NCI-H2196 treated with DMSO at 0.1 percent for 48 hours (cell line): ENCODE results near the gene RAI1.

Source experiments
- DNase-seq: peaks from one replicate; lab custom pipeline; 2025; ENCODE audit not compliant: unreplicated experiment; lab: John Stamatoyannopoulos, UW

Gene RAI1

GRCh38 chr17:17714261-17714866 is 33.1 kb downstream of the RAI1 start:
- no peak for DNase-seq

GRCh38 chr17:17714879-17715278 is 33.6 kb downstream of the RAI1 start:
- no peak for DNase-seq

GRCh38 chr17:17716837-17717523 is 35.7 kb downstream of the RAI1 start:
- DNase-seq = no peak

GRCh38 chr17:17718251-17718650 is 37.0 kb downstream of the RAI1 start:
- DNase-seq = no peak

GRCh38 chr17:17719199-17719940 is 38.1 kb downstream of the RAI1 start:
- DNase-seq = no peak

GRCh38 chr17:17719966-17720543 is 38.8 kb downstream of the RAI1 start:
- DNase-seq = no peak

GRCh38 chr17:17721140-17721668 is 39.9 kb downstream of the RAI1 start:
- DNase-seq = no peak

- DNase-seq = no peak
Measured at GRCh38 chr17:17722081-17722905, 41.0 kb downstream of the RAI1 start.

- DNase-seq = no peak
Measured at GRCh38 chr17:17722906-17723353, 41.7 kb downstream of the RAI1 start.

- DNase-seq = no peak
Measured at GRCh38 chr17:17723354-17724261, 42.4 kb downstream of the RAI1 start.

- DNase-seq = no peak
Measured at GRCh38 chr17:17724307-17725010, 43.2 kb downstream of the RAI1 start.

GRCh38 chr17:17725011-17725751 is 43.9 kb downstream of the RAI1 start:
- DNase-seq = no peak

- DNase-seq = no peak
Measured at GRCh38 chr17:17725752-17726457, 44.6 kb downstream of the RAI1 start.

- DNase-seq = no peak
Measured at GRCh38 chr17:17726458-17727060, 45.3 kb downstream of the RAI1 start.

- DNase-seq = no peak
Measured at GRCh38 chr17:17727111-17727659, 45.9 kb downstream of the RAI1 start.

- no peak for DNase-seq
Measured at GRCh38 chr17:17728146-17728545, 46.9 kb downstream of the RAI1 start.
